GM13977 (cell line): ENCODE results near the gene ZNF207.
"Not testable (repeated sequence)": the region's sequence is repeated elsewhere in the genome, so short reads cannot be mapped to it uniquely, and the experiment has no call there.

Experiments used
- DNase-seq: peaks from one replicate; pipeline ENCODE4 v3.0.0; 2012; ENCODE audit warnings: low spot score
- CTCF ChIP-seq: IDR thresholded peaks from 2 replicates; pipeline ENCODE4 v1.5.1; 2012; ENCODE audit warnings: mild to moderate bottlenecking, control low read depth; ENCODE audit not compliant: insufficient read depth; ENCODE audit errors: extremely low read depth, missing control alignments
- in situ Hi-C: fragments of 300-500 bp; cut with MboI; formaldehyde crosslinking; loops from one replicate; pipeline ENCODE4 v1.12.0; 2022; ENCODE audit warnings: low sequenced_read_pairs, low pct_unique_long_range_greater_than_20kb, mixed read lengths, inconsistent platforms; ENCODE audit not compliant: unreplicated experiment

Gene ZNF207

GRCh38 chr17:32311028-32311536, 38.9 kb upstream of the ZNF207 start:
- no peak for DNase-seq
- in situ Hi-C loops: loop anchor here (10.0 kb wide), 1 partner anchor 56 kb away; no protein-coding TSS in a partner anchor
- TF ChIP-seq CTCF: no peak

- no peak for DNase-seq
- no peak for TF ChIP-seq CTCF
- in situ Hi-C loops: loop anchor here (10.0 kb wide), 1 partner anchor 60 kb away; no protein-coding TSS in a partner anchor
These were observed 35.3 kb upstream of the ZNF207 start for GRCh38 chr17:32314636-32315035.

GRCh38 chr17:32315171-32315570, 34.8 kb upstream of the ZNF207 start:
- DNase-seq: no peak
- TF ChIP-seq CTCF: no peak
- in situ Hi-C loops: loop anchor here (10.0 kb wide), 1 partner anchor 60 kb away; no protein-coding TSS in a partner anchor

- in situ Hi-C loops: loop anchor here (10.0 kb wide), 1 partner anchor 62 kb away; no protein-coding TSS in a partner anchor
- not testable (repeated sequence) for DNase-seq
These were observed 33.3 kb upstream of the ZNF207 start for GRCh38 chr17:32316653-32317052.

GRCh38 chr17:32317353-32317752, 32.6 kb upstream of the ZNF207 start:
- in situ Hi-C loops: loop anchor here (10.0 kb wide), 1 partner anchor 63 kb away; no protein-coding TSS in a partner anchor
- DNase-seq: no peak
- TF ChIP-seq CTCF: no peak

GRCh38 chr17:32318071-32318470, 31.9 kb upstream of the ZNF207 start:
- DNase-seq: no peak
- TF ChIP-seq CTCF: no peak
- in situ Hi-C loops: loop anchor here (10.0 kb wide), 1 partner anchor 63 kb away; no protein-coding TSS in a partner anchor

GRCh38 chr17:32319548-32319905, 30.4 kb upstream of the ZNF207 start:
- in situ Hi-C loops: loop anchor here (10.0 kb wide), 1 partner anchor 65 kb away; no protein-coding TSS in a partner anchor

GRCh38 chr17:32320080-32320479, 29.9 kb upstream of the ZNF207 start:
- in situ Hi-C loops, DNase-seq: not testable (repeated sequence)

More at GRCh38 chr17:32319548-32319905, 30.4 kb upstream of the ZNF207 start:
- peak; percentile 97 for TF ChIP-seq CTCF
- DNase-seq: peak; percentile 86
